ENCODE results near the gene WDR5B.
A peak's percentile ranks its signal among the peaks of the same experiment; 100 is the strongest.

The WDR5B gene

DNA sequence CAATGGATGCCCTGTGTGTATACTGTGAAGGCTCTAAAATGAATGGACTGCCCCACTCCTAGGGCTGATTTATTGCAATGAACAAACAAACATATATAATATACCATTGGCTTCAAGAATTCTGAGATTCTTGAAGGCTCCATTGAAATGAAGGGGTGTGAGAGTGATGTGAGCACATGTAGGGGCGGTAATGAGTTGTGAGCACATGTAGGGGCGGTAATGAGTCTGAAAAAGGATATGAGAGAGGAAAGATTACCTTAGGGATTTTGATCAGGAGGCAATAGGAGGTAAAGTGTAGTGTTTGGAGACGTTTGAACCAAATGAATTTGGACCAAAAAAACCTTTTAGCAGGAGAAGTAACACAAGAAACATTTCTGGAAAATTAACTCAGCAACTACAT, 28.2 kb downstream of the WDR5B start:
- TF ChIP-seq FOXP2 (optimal IDR thresholded peaks at IDR 0.05; ENCODE audit: borderline replicate concordance, extremely low read depth, extremely low read length, insufficient read depth), result no peak

- TF ChIP-seq REST (IDR thresholded peaks at IDR 0.05; ENCODE audit: insufficient read depth in 1 of 2, low read depth in 2 of 2, low read length in 2 of 2), result 0 out of 4 replicates have a peak, but pooled peaks have one; percentile 3 to 13
- peak; percentile 96 for TF ChIP-seq FOXP2 (optimal IDR thresholded peaks at IDR 0.05; ENCODE audit: borderline replicate concordance, extremely low read depth, extremely low read length, insufficient read depth)
- TF ChIP-seq SIN3A (IDR thresholded peaks at IDR 0.05; ENCODE audit: borderline replicate concordance, insufficient read depth, low read length), result no peak
- TF ChIP-seq POLR2AphosphoS5 (IDR thresholded peaks at IDR 0.05; ENCODE audit: low read depth, low read length), result peak; percentile 82
- TF ChIP-seq TAF1 (IDR thresholded peaks at IDR 0.05; ENCODE audit: borderline replicate concordance, insufficient read depth, low read length), result peak; percentile 69; the same call in 1 of the 2 replicates
These were observed 31.8 kb downstream of the WDR5B start, which contains the start of gene FAM162A for GRCh38 chr3:122383771-122384697. TSS of gene FAM162A (plus strand) at chr3:122384182. CDS start at chr3:122384266, 84 bp downstream.

- TF ChIP-seq POLR2AphosphoS5 (IDR thresholded peaks at IDR 0.05; ENCODE audit: low read depth, low read length) (peak; percentile 70), SIN3A (IDR thresholded peaks at IDR 0.05; ENCODE audit: borderline replicate concordance, insufficient read depth, low read length) (no peak), FOXP2 (optimal IDR thresholded peaks at IDR 0.05; ENCODE audit: borderline replicate concordance, extremely low read depth, extremely low read length, insufficient read depth) (no peak), TAF1 (IDR thresholded peaks at IDR 0.05; ENCODE audit: borderline replicate concordance, insufficient read depth, low read length) (peak; percentile 94), REST (IDR thresholded peaks at IDR 0.05; ENCODE audit: insufficient read depth in 1 of 2, low read depth in 2 of 2, low read length in 2 of 2) (no peak)
These were observed 32.8 kb downstream of the WDR5B start, which contains the start of gene MIX23 for GRCh38 chr3:122382888-122383666. TSS of gene MIX23 (minus strand) at chr3:122383231. CDS start at chr3:122383224, 7 bp downstream.

DNA sequence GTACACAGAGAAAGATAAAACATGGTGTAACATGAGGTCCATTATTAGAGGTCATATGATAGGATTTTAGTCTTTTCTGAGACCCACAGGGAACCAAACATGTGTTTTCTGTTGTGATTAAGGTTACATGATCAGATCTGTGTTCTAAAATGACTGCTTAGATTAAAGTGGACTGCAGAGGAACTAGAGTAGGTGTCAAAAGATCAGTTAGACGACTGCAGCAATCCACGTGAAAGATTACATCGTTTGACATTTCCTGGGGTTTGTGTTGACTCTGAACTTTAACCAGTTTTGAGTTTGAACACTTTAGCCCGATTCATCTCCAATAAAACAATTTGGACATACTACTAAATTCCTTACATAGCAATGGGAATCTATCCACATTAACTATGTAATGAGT, 37.9 kb downstream of the WDR5B start:
- TF ChIP-seq REST (IDR thresholded peaks at IDR 0.05; ENCODE audit: insufficient read depth in 1 of 2, low read depth in 2 of 2, low read length in 2 of 2) (no peak), POLR2AphosphoS5 (IDR thresholded peaks at IDR 0.05; ENCODE audit: low read depth, low read length) (no peak), SIN3A (IDR thresholded peaks at IDR 0.05; ENCODE audit: borderline replicate concordance, insufficient read depth, low read length) (no peak), FOXP2 (optimal IDR thresholded peaks at IDR 0.05; ENCODE audit: borderline replicate concordance, extremely low read depth, extremely low read length, insufficient read depth) (no peak), TAF1 (IDR thresholded peaks at IDR 0.05; ENCODE audit: borderline replicate concordance, insufficient read depth, low read length) (no peak)

DNA sequence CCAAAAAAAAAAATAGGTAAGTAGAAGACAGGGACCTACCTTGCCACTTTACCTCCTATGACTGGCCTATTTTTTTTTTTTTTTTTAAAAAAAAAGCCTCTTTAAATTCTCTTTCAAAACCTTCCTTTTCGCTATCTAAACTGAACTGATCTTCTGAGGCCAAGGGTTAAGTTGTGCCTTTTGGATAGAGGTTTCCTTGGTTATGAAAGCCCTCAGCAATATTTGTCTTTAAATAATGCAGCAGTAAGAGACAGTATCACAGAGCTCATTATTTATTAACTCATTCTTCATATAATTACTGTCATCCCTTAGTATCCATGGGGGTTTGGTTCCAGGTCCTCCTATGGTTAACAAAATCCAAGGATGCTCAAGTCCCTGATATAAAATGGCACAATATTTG, 41.8 kb downstream of the WDR5B start:
- TF ChIP-seq REST (IDR thresholded peaks at IDR 0.05; ENCODE audit: insufficient read depth in 1 of 2, low read depth in 2 of 2, low read length in 2 of 2) (no peak), FOXP2 (optimal IDR thresholded peaks at IDR 0.05; ENCODE audit: borderline replicate concordance, extremely low read depth, extremely low read length, insufficient read depth) (no peak), POLR2AphosphoS5 (IDR thresholded peaks at IDR 0.05; ENCODE audit: low read depth, low read length) (no peak), TAF1 (IDR thresholded peaks at IDR 0.05; ENCODE audit: borderline replicate concordance, insufficient read depth, low read length) (no peak), SIN3A (IDR thresholded peaks at IDR 0.05; ENCODE audit: borderline replicate concordance, insufficient read depth, low read length) (no peak)

Measured in PFSK-1 (cell line).